HCT116 (cell line): ENCODE data around the gene ARMC2. TPM values are rescaled to one million over a fixed set of nuclear protein-coding genes. Genes with fewer than 3 reads are reported as not detected.

Source experiments
- ATAC-seq: fragments of 200-7000 bp; cut with Tn5 transposase; 2 replicates; pipeline ENCODE4 v1.9.1; 2020; ENCODE audit warnings: mild to moderate bottlenecking, moderate library complexity
- BruUV-seq: library from RNA; stranded (reverse); fragments of 400-500 nt; replicated peaks from 2 replicates; lab custom pipeline; 2021; lab: Mats Ljungman, UMichigan
- CTCF ChIA-PET: fragments of 300-600 bp; sonication (Branson Sonifier 250); formaldehyde crosslinking; loops from one replicate; lab custom pipeline; 2021; ENCODE audit warnings: antibody characterized with exemption; lab: Charles Lee
- POLR2A ChIA-PET: fragments of 300-600, 350-600 bp; sonication (Branson Sonifier 250); formaldehyde crosslinking; loops from one replicate; lab custom pipeline; 2021; ENCODE audit warnings: antibody characterized with exemption; lab: Charles Lee
- RAD21 ChIA-PET, 2 experiments: fragments of 300-600 bp; sonication (Branson Sonifier 250); formaldehyde crosslinking; loops; one replicate each; lab custom pipeline; 2023; ENCODE audit warnings: low total read pairs in 2 of 2; ENCODE audit not compliant: uncharacterized antibody in 2 of 2, unreplicated experiment in 2 of 2, low non-redundant PET in 1 of 2; lab: Charles Lee
- DNase-seq: peaks from one replicate; pipeline ENCODE4 v3.0.0-alpha.2; 2010; ENCODE audit warnings: low read depth, low spot score
- H2AFZ ChIP-seq: fragments of 200-600 bp; shearing (Covaris generic), sonication (generic); 2 replicates; pipeline ENCODE4 v1.6.1; 2017; ENCODE audit warnings: low read depth, mixed run types, mixed read lengths, antibody characterized with exemption, low read length; ENCODE audit not compliant: poor library complexity, severe bottlenecking
- H3K27ac ChIP-seq: 2 replicates; pipeline ENCODE4 v1.5.1; 2012; ENCODE audit warnings: low read depth, low read length
- H3K27me3 ChIP-seq: fragments of 200-600 bp; sonication (generic); 2 replicates; pipeline ENCODE4 v1.6.1; 2016; ENCODE audit warnings: mixed run types, low read length, mixed read lengths; ENCODE audit not compliant: insufficient read depth
- H3K36me3 ChIP-seq, 2 experiments: fragments of 200-500 bp in 1 of 2; fragments of 200-600 bp in 1 of 2; sonication (Bioruptor generic) in 1 of 2; sonication (generic) in 1 of 2; 2 replicates each; pipeline versions ENCODE4 v1.5.1 to v1.6.1; 2014 to 2016; ENCODE audit warnings: low read length in 2 of 2, inconsistent platforms in 1 of 2, mixed read lengths in 1 of 2, mixed run types in 1 of 2; ENCODE audit not compliant: insufficient read depth in 2 of 2, control insufficient read depth in 1 of 2
- H3K4me1 ChIP-seq, 2 experiments: fragments of 200-600 bp in 1 of 2; sonication (generic) in 1 of 2; 2 replicates each; pipeline versions ENCODE4 v1.5.1 to v1.6.1; 2012 to 2017; ENCODE audit warnings: low read length in 2 of 2, inconsistent platforms in 1 of 2, mild to moderate bottlenecking in 1 of 2, mixed read lengths in 1 of 2, mixed run types in 1 of 2, moderate library complexity in 1 of 2; ENCODE audit not compliant: insufficient read depth in 2 of 2, control insufficient read depth in 1 of 2
- H3K4me2 ChIP-seq: fragments of 200-600 bp; sonication (generic); 2 replicates; pipeline ENCODE4 v1.6.1; 2017; ENCODE audit warnings: mixed run types, low read length, mixed read lengths
- H3K4me3 ChIP-seq, 2 experiments: fragments of 200-600 bp in 1 of 2; sonication (generic) in 1 of 2; replicated peaks in 1 of 2; 2 replicates each; pipeline ENCODE4 v1.5.1; 2011 to 2016; ENCODE audit warnings: low read length in 2 of 2, control low read depth in 1 of 2, low read depth in 1 of 2, mild to moderate bottlenecking in 1 of 2, mixed read lengths in 1 of 2, mixed run types in 1 of 2
- H3K79me2 ChIP-seq: fragments of 200-600 bp; sonication (generic); 2 replicates; pipeline ENCODE4 v1.6.1; 2017; ENCODE audit warnings: mild to moderate bottlenecking, mixed run types, low read length, moderate library complexity, mixed read lengths; ENCODE audit not compliant: insufficient read depth
- H3K9ac ChIP-seq: fragments of 200-600 bp; sonication (generic); 2 replicates; pipeline ENCODE4 v1.6.1; 2016; ENCODE audit warnings: low read length, mixed read lengths
- H3K9me2 ChIP-seq: fragments of 200-600 bp; sonication (generic), shearing (Covaris generic); 2 replicates; pipeline ENCODE4 v1.6.1; 2017; ENCODE audit warnings: mixed run types, mild to moderate bottlenecking, moderate library complexity; ENCODE audit not compliant: insufficient read depth
- H3K9me3 ChIP-seq, 2 experiments: fragments of 200-500 bp in 1 of 2; fragments of 200-600 bp in 1 of 2; sonication (Bioruptor generic) in 1 of 2; sonication (generic) in 1 of 2; 2 replicates each; pipeline ENCODE4 v1.6.1; 2014 to 2017; ENCODE audit warnings: low read length in 2 of 2, mixed read lengths in 2 of 2, inconsistent platforms in 1 of 2, low read depth in 1 of 2, mild to moderate bottlenecking in 1 of 2, mixed run types in 1 of 2, moderate library complexity in 1 of 2; ENCODE audit not compliant: control insufficient read depth in 1 of 2, insufficient read depth in 1 of 2
- H4K20me1 ChIP-seq: fragments of 200-600 bp; sonication (generic), shearing (Covaris generic); 2 replicates; pipeline ENCODE4 v1.6.1; 2017; ENCODE audit warnings: mixed run types, mild to moderate bottlenecking, moderate library complexity; ENCODE audit not compliant: insufficient read depth
- ATF3 ChIP-seq: IDR thresholded peaks from 2 replicates; pipeline ENCODE4 v1.6.1; 2012
- JUND ChIP-seq: IDR thresholded peaks from 2 replicates; pipeline ENCODE4 v1.6.1; 2012
- SIN3A ChIP-seq: IDR thresholded peaks from 2 replicates; pipeline ENCODE4 v1.6.1; 2012; ENCODE audit warnings: low read depth
- SP1 ChIP-seq: IDR thresholded peaks from 2 replicates; pipeline ENCODE4 v1.6.1; 2012; ENCODE audit warnings: low read depth
- SRF ChIP-seq: IDR thresholded peaks from 2 replicates; pipeline ENCODE4 v1.6.1; 2012; ENCODE audit warnings: low read depth
- ZBTB33 ChIP-seq: IDR thresholded peaks from 2 replicates; pipeline ENCODE4 v1.6.1; 2011; ENCODE audit warnings: mild to moderate bottlenecking, low read length, moderate library complexity; ENCODE audit not compliant: insufficient replicate concordance; ENCODE audit errors: extremely low read depth
- intact Hi-C: fragments of 100-400 bp; cut with micrococcal nuclease; formaldehyde crosslinking; loops from 2 replicates; pipeline ENCODE4 v1.10.0; 2022
- total RNA-seq: library from RNA; stranded (reverse); gene quantifications from one replicate; pipeline ENCODE4 v1.2.1, GENCODE V29; 2021; ENCODE audit not compliant: unreplicated experiment

The ARMC2 gene
- total RNA-seq, 1 experiment from 2014 or later, result 3.6 TPM

- no peak overlapping the region for H3K9ac ChIP-seq
- no peak overlapping the region for H3K27ac ChIP-seq
- DNase-seq (no peak), ATAC-seq (no peak)
- no peaks in the 10 kb centered on the region for H3K4me1 ChIP-seq
- H3K79me2 ChIP-seq, result no peaks in the 10 kb centered on the region
- no peaks in the 10 kb centered on the region for H3K27me3 ChIP-seq
- POLR2A ChIA-PET, result interaction anchor here (0.7 kb wide), 1 partner anchor 165 kb away, joined by 3 read pairs; no protein-coding TSS in a partner anchor
- H3K9me2 ChIP-seq, result no peaks in the 10 kb centered on the region
- TF ChIP-seq SIN3A, result no peak
- TF ChIP-seq JUND, result no peak
- no peak for TF ChIP-seq ZBTB33
- TF ChIP-seq SRF, result no peak
- H3K36me3 ChIP-seq, result no peaks in the 10 kb centered on the region
- CTCF ChIA-PET, result no interaction called here
- no TSS peak for BruUV-seq
- no peak overlapping the region for H2AFZ ChIP-seq
- H3K4me2 ChIP-seq, result no peak overlapping the region
- intact Hi-C loops, result no loop called here
- H3K4me3 ChIP-seq, result no peak overlapping the region
- no peaks in the 10 kb centered on the region for H3K9me3 ChIP-seq
- no peaks in the 10 kb centered on the region for H4K20me1 ChIP-seq
- RAD21 ChIA-PET, result no interaction called here
These were observed 173.6 kb downstream of the ARMC2 start for GRCh38 chr6:109021870-109022269.

- H4K20me1 ChIP-seq, result no peaks in the 10 kb centered on the region
- no peak overlapping the region for H3K27ac ChIP-seq
- POLR2A ChIA-PET, result no interaction called here
- H3K9ac ChIP-seq, result no peak overlapping the region
- TF ChIP-seq SIN3A, result no peak
- TF ChIP-seq SP1, result no peak
- TF ChIP-seq ATF3, result no peak
- no peaks in the 10 kb centered on the region for H3K79me2 ChIP-seq
- RAD21 ChIA-PET, result no interaction called here
- H3K4me3 ChIP-seq, result no peak overlapping the region
- no peaks in the 10 kb centered on the region for H3K9me2 ChIP-seq
- H3K4me1 ChIP-seq, result no peaks in the 10 kb centered on the region
- H3K36me3 ChIP-seq, result no peaks in the 10 kb centered on the region
- no peaks in the 10 kb centered on the region; a peak in 1 of 4 replicates for H3K9me3 ChIP-seq
- H3K27me3 ChIP-seq, result no peaks in the 10 kb centered on the region
- intact Hi-C loops, result no loop called here
- ATAC-seq (no peak), DNase-seq (no peak)
- no peak overlapping the region for H2AFZ ChIP-seq
- CTCF ChIA-PET, result no interaction called here
- no peak overlapping the region for H3K4me2 ChIP-seq
- no TSS peak for BruUV-seq
These were observed 175.2 kb downstream of the ARMC2 start for GRCh38 chr6:109023356-109023925.

Other genes starting within 250 kb of the ARMC2 start
- gene SESN1, start 246.4 kb downstream of the ARMC2 start, total RNA-seq, result 9.3 TPM
- 20.7 TPM for gene CEP57L1, start 247.1 kb downstream of the ARMC2 start, total RNA-seq